K562 (cell line): ENCODE data around the gene BHLHE40. TPM values are rescaled to one million over a fixed set of nuclear protein-coding genes. Genes with fewer than 3 reads are reported as not detected.

Source experiments
- BRF1 ChIP-seq: IDR thresholded peaks from 3 replicates; pipeline ENCODE4 v1.6.1; 2011; ENCODE audit warnings: borderline replicate concordance, mild to moderate bottlenecking; ENCODE audit not compliant: insufficient read length; ENCODE audit errors: extremely low read depth
- E2F5 ChIP-seq: sonication (generic); formaldehyde crosslinking; IDR thresholded peaks from 2 replicates; pipeline ENCODE4 v1.8.0; 2022; ENCODE audit warnings: mild to moderate bottlenecking, missing genetic modification reagents
- EHMT2 ChIP-seq: fragments of 450-650 bp; IDR thresholded peaks from 2 replicates; pipeline ENCODE4 v1.6.1; 2018; ENCODE audit warnings: antibody characterized with exemption
- ELF1 ChIP-seq: fragments of 200-800 bp; sonication (Bioruptor generic); IDR thresholded peaks from 2 replicates; pipeline ENCODE4 v1.6.1; 2016; ENCODE audit warnings: missing genetic modification characterization, missing compliant biosample characterization
- ESRRA ChIP-seq: fragments of 450-650 bp; IDR thresholded peaks from 2 replicates; pipeline ENCODE4 v1.6.1; 2014; ENCODE audit warnings: low read depth, mild to moderate bottlenecking, moderate library complexity, borderline replicate concordance
- FOXM1 ChIP-seq, 2 experiments: fragments of 450-650 bp in 1 of 2; sonication (generic) in 1 of 2; formaldehyde crosslinking in 1 of 2; IDR thresholded peaks; 2 replicates each; pipeline versions ENCODE4 v1.6.1 to v1.9.0; 2017 to 2022; ENCODE audit warnings: low read depth in 2 of 2, mild to moderate bottlenecking in 2 of 2, missing genetic modification reagents in 1 of 2, moderate library complexity in 1 of 2
- HMG20B ChIP-seq: fragments of 250-450 bp; sonication (Bioruptor Pico); IDR thresholded peaks from 2 replicates; pipeline ENCODE4 v1.5.0; 2021; ENCODE audit warnings: mild to moderate bottlenecking
- HMGXB4 ChIP-seq: sonication (generic); formaldehyde crosslinking; IDR thresholded peaks from 2 replicates; pipeline ENCODE4 v1.8.1; 2023; ENCODE audit warnings: mild to moderate bottlenecking, missing genetic modification reagents
- HNRNPK ChIP-seq: fragments of 200-400 bp; formaldehyde crosslinking; IDR thresholded peaks from one replicate; pipeline ENCODE4 v1.6.1; 2018; ENCODE audit warnings: mild to moderate bottlenecking, low read depth, low read length; ENCODE audit not compliant: poor library complexity, severe bottlenecking
- ID3 ChIP-seq, 2 experiments: fragments of 250-450 bp in 1 of 2; fragments of 450-650 bp in 1 of 2; sonication (Bioruptor Pico) in 1 of 2; IDR thresholded peaks; 2 replicates each; pipeline versions ENCODE4 v1.6.1 to v1.8.0; 2016 to 2021; ENCODE audit warnings: mild to moderate bottlenecking in 2 of 2, moderate library complexity in 2 of 2, missing compliant biosample characterization in 1 of 2, missing genetic modification characterization in 1 of 2
- KDM4B ChIP-seq, 2 experiments: fragments of 450-650 bp in 1 of 2; sonication (generic) in 1 of 2; IDR thresholded peaks; 2 replicates each; pipeline ENCODE4 v1.6.1; 2016 to 2017; ENCODE audit warnings: borderline replicate concordance in 2 of 2, antibody characterized with exemption in 1 of 2, low read depth in 1 of 2, mild to moderate bottlenecking in 1 of 2
- MAZ ChIP-seq, 2 experiments: fragments of 450-650 bp in 1 of 2; sonication (generic) in 1 of 2; formaldehyde crosslinking; IDR thresholded peaks in 1 of 2; conservative IDR thresholded peaks in 1 of 2; 2 replicates each; pipeline versions ENCODE4 v1.4.0 to v1.5.0; 2020; ENCODE audit warnings: mild to moderate bottlenecking in 1 of 2, missing genetic modification reagents in 1 of 2
- MCM2 ChIP-seq: fragments of 450-650 bp; IDR thresholded peaks from 2 replicates; pipeline ENCODE4 v1.6.1; 2017; ENCODE audit warnings: low read depth, mild to moderate bottlenecking
- PTTG1 ChIP-seq: fragments of 450-650 bp; IDR thresholded peaks from 2 replicates; pipeline ENCODE4 v1.6.1; 2016; ENCODE audit warnings: low read depth, mild to moderate bottlenecking, missing genetic modification characterization, missing compliant biosample characterization
- RBM39 ChIP-seq: fragments of 200-400 bp; formaldehyde crosslinking; optimal IDR thresholded peaks from 2 replicates; pipeline ENCODE3; 2018; ENCODE audit warnings: low read depth, low read length
- RFX7 ChIP-seq: fragments of 250-450 bp; sonication (Bioruptor Pico); IDR thresholded peaks from 2 replicates; pipeline ENCODE4 v1.5.1; 2021; ENCODE audit warnings: mild to moderate bottlenecking
- SMARCA5 ChIP-seq: fragments of 450-650 bp; IDR thresholded peaks from 2 replicates; pipeline ENCODE4 v1.6.1; 2016
- SRF ChIP-seq, 2 experiments: fragments of 250-450, 450-650 bp in 1 of 2; sonication (Bioruptor Pico) in 1 of 2; sonication (generic) in 1 of 2; formaldehyde crosslinking; IDR thresholded peaks; 2 replicates each; pipeline versions ENCODE4 v1.5.0 to v1.5.1; 2020 to 2022; ENCODE audit warnings: mild to moderate bottlenecking in 1 of 2, missing genetic modification reagents in 1 of 2
- TEAD1 ChIP-seq, 2 experiments: fragments of 450-650 bp in 1 of 2; sonication (generic) in 1 of 2; formaldehyde crosslinking; IDR thresholded peaks; 2 replicates each; pipeline versions ENCODE4 v1.4.0 to v1.8.0; 2020 to 2022; ENCODE audit warnings: mild to moderate bottlenecking in 2 of 2, missing genetic modification reagents in 1 of 2
- USF2 ChIP-seq: sonication (generic); formaldehyde crosslinking; IDR thresholded peaks from 2 replicates; pipeline ENCODE4 v1.5.0; 2020; ENCODE audit warnings: missing genetic modification reagents
- ZBTB17 ChIP-seq: fragments of 450-650 bp; formaldehyde crosslinking; IDR thresholded peaks from 2 replicates; pipeline ENCODE4 v1.4.0; 2020; ENCODE audit warnings: mild to moderate bottlenecking
- ZKSCAN8 ChIP-seq: fragments of 200-800 bp; sonication (Bioruptor generic); IDR thresholded peaks from 2 replicates; pipeline ENCODE4 v1.6.1; 2016; ENCODE audit warnings: missing genetic modification characterization, missing compliant biosample characterization
- ZNF586 ChIP-seq: fragments of 450-650 bp; formaldehyde crosslinking; conservative IDR thresholded peaks from 2 replicates; pipeline ENCODE4 v1.4.0; 2020; ENCODE audit warnings: mild to moderate bottlenecking, moderate library complexity
- ZNF695 ChIP-seq: fragments of 450-650 bp; formaldehyde crosslinking; IDR thresholded peaks from 2 replicates; pipeline ENCODE4 v1.4.0; 2020; ENCODE audit warnings: mild to moderate bottlenecking, moderate library complexity
- ZNF77 ChIP-seq: fragments of 250-450 bp; sonication (Bioruptor Pico); IDR thresholded peaks from 2 replicates; pipeline ENCODE4 v1.5.0; 2020
- polyA plus RNA-seq, 8 experiments: library from polyadenylated mRNA; depleted of rRNA in 4 of 8; stranded (reverse) in 5 of 8; unstranded in 3 of 8; fragments of >200 nt; fragmentation: Nextera tagmentation in 2 of 8; fragmentation: Illumina TruSeq in 1 of 8; extraction: Ambion mirVana in 2 of 8; extraction: Trizol in 1 of 8; gene quantifications; 2 replicates each; pipeline versions ENCODE4 v1.2.1 to v1.2.3, GENCODE V29; 2011 to 2014; ENCODE audit warnings: inconsistent platforms in 1 of 8, missing spikeins in 1 of 8
- total RNA-seq, 7 experiments: library from RNA; depleted of rRNA in 6 of 7; stranded (reverse); fragments of >200 nt in 6 of 7; fragmentation: Illumina TruSeq in 2 of 7; extraction: Trizol in 2 of 7; gene quantifications; 2 replicates each; pipeline versions ENCODE4 v1.2.1 to v1.2.3, GENCODE V29; 2011 to 2021; ENCODE audit warnings: low replicate concordance in 1 of 7

Gene BHLHE40
- total and polyA plus RNA-seq, 9 of the 15 experiments (the other 6 are each of a cell fraction or from before 2014, with no cell fraction given): 12.0 to 83.9 (median 31.4) TPM

GRCh38 chr3:5017925-5018531 lies 38.8 kb downstream of the BHLHE40 start (continued):
- TF ChIP-seq ID3 (CRISPR knock-in tag; IDR thresholded peaks at IDR 0.05) (no peak), ID3 (tag; IDR thresholded peaks at IDR 0.05) (peak; percentile 81), ZNF586 (CRISPR knock-in tag) (no peak), ZNF695 (CRISPR knock-in tag) (no peak), RFX7 (CRISPR knock-in tag) (no peak), ZKSCAN8 (CRISPR knock-in tag) (no peak), HMG20B (CRISPR knock-in tag) (no peak), ZBTB17 (CRISPR knock-in tag) (0 out of 2 replicates have a peak, but pooled peaks have one; percentile 53), MCM2 (no peak), KDM4B (IDR thresholded peaks at IDR 0.05; ENCODE audit: borderline replicate concordance in 2 of 2, low read depth in 1 of 2) (peak in 1 of 2 experiments; percentile 15; a peak in 1 of 4 replicates), HNRNPK (no peak), BRF1 (no peak), MAZ (CRISPR knock-in tag; conservative IDR thresholded peaks at IDR 0.05 in 1 of 2, IDR thresholded peaks at IDR 0.05 in 1 of 2) (peak; percentile 37 to 58; a peak in 2 of 4 replicates), RBM39 (no peak), EHMT2 (no peak), TEAD1 (CRISPR knock-in tag; IDR thresholded peaks at IDR 0.05) (peak in 1 of 2 experiments; percentile 11; a peak in 1 of 4 replicates), E2F5 (CRISPR knock-in tag) (no peak), SRF (CRISPR knock-in tag; IDR thresholded peaks at IDR 0.05) (no peak), SMARCA5 (no peak), PTTG1 (tag) (no peak), HMGXB4 (CRISPR knock-in tag) (no peak), FOXM1 (IDR thresholded peaks at IDR 0.05; ENCODE audit: low read depth) (no peak), FOXM1 (CRISPR knock-in tag; IDR thresholded peaks at IDR 0.05; ENCODE audit: low read depth) (no peak), ZNF77 (CRISPR knock-in tag) (no peak), USF2 (no peak), ESRRA (no peak), ELF1 (no peak)
